Mesenchymal stem cell (in vitro differentiated cells and primary cell): Measurements from ENCODE around the gene FRAS1.

ENCODE experiments used
- DNase-seq: peaks from one replicate; pipeline ENCODE4 v3.0.0-alpha.2; 2013
- H2AFZ ChIP-seq: one replicate; pipeline ENCODE4 v1.6.1; 2013; ENCODE audit warnings: low read depth, mild to moderate bottlenecking, control low read depth, inconsistent platforms, low read length, moderate library complexity
- H2AK5ac ChIP-seq: 2 replicates; pipeline ENCODE4 v1.6.1; 2013; ENCODE audit warnings: low read length, moderate library complexity, mild to moderate bottlenecking, inconsistent platforms; ENCODE audit not compliant: severe bottlenecking
- H2BK120ac ChIP-seq: one replicate; pipeline ENCODE4 v1.6.1; 2013; ENCODE audit warnings: low read depth, mild to moderate bottlenecking, inconsistent platforms, low read length, moderate library complexity
- H2BK12ac ChIP-seq, 2 experiments: one replicate each; pipeline ENCODE4 v1.6.1; 2013; ENCODE audit warnings: inconsistent platforms in 2 of 2, low read length in 2 of 2, mild to moderate bottlenecking in 2 of 2, moderate library complexity in 2 of 2, control low read depth in 1 of 2
- H2BK15ac ChIP-seq: one replicate; pipeline ENCODE4 v1.6.1; 2013; ENCODE audit warnings: mild to moderate bottlenecking, low read depth, inconsistent platforms; ENCODE audit not compliant: poor library complexity, severe bottlenecking
- H2BK5ac ChIP-seq: 2 replicates; pipeline ENCODE4 v1.6.1; 2013; ENCODE audit warnings: low read depth, mild to moderate bottlenecking, low read length, control low read depth, inconsistent platforms; ENCODE audit not compliant: poor library complexity, severe bottlenecking
- H3K14ac ChIP-seq, 2 experiments: one replicate each; pipeline ENCODE4 v1.6.1; 2013; ENCODE audit warnings: inconsistent platforms in 2 of 2, low read length in 2 of 2, control low read depth in 1 of 2, mild to moderate bottlenecking in 1 of 2, moderate library complexity in 1 of 2
- H3K18ac ChIP-seq, 2 experiments: one replicate each; pipeline ENCODE4 v1.6.1; 2013; ENCODE audit warnings: inconsistent platforms in 2 of 2, low read length in 2 of 2, control low read depth in 1 of 2, low read depth in 1 of 2, mild to moderate bottlenecking in 1 of 2
- H3K23ac ChIP-seq, 2 experiments: one replicate each; pipeline ENCODE4 v1.6.1; 2013; ENCODE audit warnings: inconsistent platforms in 2 of 2, low read length in 2 of 2, mild to moderate bottlenecking in 2 of 2, moderate library complexity in 2 of 2, control low read depth in 1 of 2
- H3K27ac ChIP-seq: 2 replicates; pipeline ENCODE4 v1.5.1; 2013; ENCODE audit warnings: mild to moderate bottlenecking, moderate library complexity, low read length, control low read depth, inconsistent platforms; ENCODE audit not compliant: poor library complexity, severe bottlenecking
- H3K27me3 ChIP-seq, 2 experiments: 2 replicates each; pipeline versions ENCODE4 v1.6.1 to v1.7.0; 2013; ENCODE audit warnings: low read length in 2 of 2, mild to moderate bottlenecking in 2 of 2, moderate library complexity in 2 of 2, control low read depth in 1 of 2, inconsistent platforms in 1 of 2; ENCODE audit not compliant: control insufficient read depth in 1 of 2, insufficient read depth in 1 of 2
- H3K36me3 ChIP-seq, 2 experiments: 2 replicates each; pipeline versions ENCODE4 v1.6.1 to v1.7.0; 2013; ENCODE audit warnings: low read length in 2 of 2, control low read depth in 1 of 2, inconsistent platforms in 1 of 2, low read depth in 1 of 2, mild to moderate bottlenecking in 1 of 2; ENCODE audit not compliant: insufficient read depth in 2 of 2, control insufficient read depth in 1 of 2
- H3K4ac ChIP-seq, 2 experiments: one replicate each; pipeline ENCODE4 v1.6.1; 2013; ENCODE audit warnings: inconsistent platforms in 2 of 2, low read length in 2 of 2, mild to moderate bottlenecking in 2 of 2, moderate library complexity in 2 of 2, control low read depth in 1 of 2, low read depth in 1 of 2
- H3K4me1 ChIP-seq: 2 replicates; pipeline ENCODE4 v1.6.1; 2013; ENCODE audit warnings: low read depth, low read length, control low read depth; ENCODE audit not compliant: control insufficient read depth, insufficient read depth
- H3K4me2 ChIP-seq: 2 replicates; pipeline ENCODE4 v1.6.1; 2013; ENCODE audit warnings: low read length, mild to moderate bottlenecking, inconsistent platforms; ENCODE audit not compliant: poor library complexity, severe bottlenecking
- H3K4me3 ChIP-seq, 2 experiments: 2 replicates each; pipeline versions ENCODE4 v1.5.1 to v1.7.0; 2013; ENCODE audit warnings: low read length in 2 of 2, mild to moderate bottlenecking in 2 of 2, control low read depth in 1 of 2, low read depth in 1 of 2; ENCODE audit not compliant: insufficient read depth in 1 of 2
- H3K79me1 ChIP-seq: replicated peaks from 2 replicates; pipeline ENCODE4 v1.6.1; 2013; ENCODE audit warnings: mild to moderate bottlenecking, control low read depth, low read length, inconsistent platforms; ENCODE audit not compliant: poor library complexity, severe bottlenecking
- H3K9ac ChIP-seq: 2 replicates; pipeline ENCODE4 v1.7.0; 2013; ENCODE audit warnings: mild to moderate bottlenecking, low read length, moderate library complexity
- H3K9me3 ChIP-seq: 2 replicates; pipeline ENCODE4 v1.7.0; 2013; ENCODE audit warnings: mild to moderate bottlenecking, low read length; ENCODE audit not compliant: control insufficient read depth
- H4K8ac ChIP-seq: one replicate; pipeline ENCODE4 v1.6.1; 2013; ENCODE audit warnings: inconsistent platforms, mild to moderate bottlenecking, low read length, moderate library complexity
- H4K91ac ChIP-seq: one replicate; pipeline ENCODE4 v1.6.1; 2013; ENCODE audit warnings: mild to moderate bottlenecking, low read length, inconsistent platforms
- WGBS: methylation state at CpG from one replicate; pipeline ENCODE4 v1.1.7; 2013; ENCODE audit warnings: mixed read lengths; 5-methylcytosine and 5-hydroxymethylcytosine counted together

The FRAS1 gene

GRCh38 chr4:78100060-78100459, 42.9 kb downstream of the FRAS1 start:
- H3K4me1 ChIP-seq: no peaks in the 10 kb centered on the region
- H3K9me3 ChIP-seq: no peaks in the 10 kb centered on the region
- H4K91ac ChIP-seq: no peak overlapping the region
- no peak overlapping the region for H3K4ac ChIP-seq
- H3K23ac ChIP-seq: no peak overlapping the region
- no peak overlapping the region for H2BK12ac ChIP-seq
- H4K8ac ChIP-seq: no peak overlapping the region
- no peak overlapping the region for H3K18ac ChIP-seq
- no peak overlapping the region for H2BK15ac ChIP-seq
- no peak overlapping the region for H3K4me2 ChIP-seq
- no peaks in the 10 kb centered on the region for H3K36me3 ChIP-seq
- peaks cover 0 to 6% of the 10 kb centered on the region in 2 experiments for H3K27me3 ChIP-seq
- no peak overlapping the region for H3K27ac ChIP-seq
- H3K9ac ChIP-seq: no peak overlapping the region
- no peak overlapping the region for H2AK5ac ChIP-seq
- no peak for DNase-seq
- no peak overlapping the region for H3K14ac ChIP-seq
- no peak overlapping the region for H2BK120ac ChIP-seq
- no peaks in the 10 kb centered on the region for H3K79me1 ChIP-seq
- H3K4me3 ChIP-seq: no peak overlapping the region
- no peak overlapping the region for H2BK5ac ChIP-seq
- H2AFZ ChIP-seq: no peak overlapping the region

GRCh38 chr4:78119698-78120097, 62.6 kb downstream of the FRAS1 start:
- Histone ChIP-seq H3K4ac (no peak overlapping the region), H4K8ac (no peak overlapping the region), H3K14ac (no peak overlapping the region), H3K4me3 (no peak overlapping the region), H2BK15ac (no peak overlapping the region), H3K18ac (no peak overlapping the region), H2AK5ac (no peak overlapping the region), H3K4me1 (no peaks in the 10 kb centered on the region), H4K91ac (no peak overlapping the region), H3K36me3 (no peaks in the 10 kb centered on the region), H2AFZ (no peak overlapping the region), H2BK120ac (no peak overlapping the region), H3K9me3 (no peaks in the 10 kb centered on the region), H3K27me3 (no peaks in the 10 kb centered on the region), H3K9ac (no peak overlapping the region), H2BK5ac (no peak overlapping the region), H3K79me1 (no peaks in the 10 kb centered on the region), H2BK12ac (no peak overlapping the region), H3K23ac (no peak overlapping the region), H3K27ac (no peak overlapping the region), H3K4me2 (no peak overlapping the region)
- WGBS: 100% methylated on average over 2 of the region's 2 CpGs
- no peak for DNase-seq

GRCh38 chr4:78120144-78120880, 63.2 kb downstream of the FRAS1 start:
- Histone ChIP-seq H4K91ac (no peak overlapping the region), H4K8ac (no peak overlapping the region)
- 98% methylated on average over 3 of the region's 4 CpGs for WGBS

GRCh38 chr4:78121338-78121904, 64.3 kb downstream of the FRAS1 start:
- Histone ChIP-seq H3K23ac (no peak overlapping the region), H3K27me3 (no peaks in the 10 kb centered on the region), H2AK5ac (no peak overlapping the region), H4K91ac (no peak overlapping the region), H3K79me1 (no peaks in the 10 kb centered on the region), H3K4ac (no peak overlapping the region), H3K27ac (no peak overlapping the region), H3K18ac (no peak overlapping the region), H3K4me1 (peaks cover 5% of the 10 kb centered on the region), H2BK12ac (no peak overlapping the region), H2BK5ac (no peak overlapping the region), H3K4me2 (no peak overlapping the region), H2BK15ac (no peak overlapping the region), H3K36me3 (no peaks in the 10 kb centered on the region), H2AFZ (no peak overlapping the region), H3K4me3 (no peak overlapping the region), H2BK120ac (no peak overlapping the region), H4K8ac (no peak overlapping the region), H3K9ac (no peak overlapping the region), H3K14ac (no peak overlapping the region), H3K9me3 (no peaks in the 10 kb centered on the region)
- 91% methylated on average over 4 of the region's 4 CpGs for WGBS
- DNase-seq: no peak

More at GRCh38 chr4:78120144-78120880, 63.2 kb downstream of the FRAS1 start:
- Histone ChIP-seq H3K4me3 (no peak overlapping the region), H2BK5ac (no peak overlapping the region), H3K14ac (no peak overlapping the region), H2BK120ac (no peak overlapping the region), H3K18ac (no peak overlapping the region), H3K9ac (no peak overlapping the region), H3K4me2 (no peak overlapping the region), H3K79me1 (no peaks in the 10 kb centered on the region), H2AFZ (no peak overlapping the region), H2BK15ac (no peak overlapping the region), H3K4ac (no peak overlapping the region), H2BK12ac (no peak overlapping the region), H3K4me1 (no peaks in the 10 kb centered on the region), H3K23ac (no peak overlapping the region), H3K27ac (no peak overlapping the region), H3K27me3 (no peaks in the 10 kb centered on the region), H2AK5ac (no peak overlapping the region), H3K36me3 (no peaks in the 10 kb centered on the region), H3K9me3 (no peaks in the 10 kb centered on the region)
- DNase-seq: no peak
